ENCODE results near the gene RPSA.

DNA sequence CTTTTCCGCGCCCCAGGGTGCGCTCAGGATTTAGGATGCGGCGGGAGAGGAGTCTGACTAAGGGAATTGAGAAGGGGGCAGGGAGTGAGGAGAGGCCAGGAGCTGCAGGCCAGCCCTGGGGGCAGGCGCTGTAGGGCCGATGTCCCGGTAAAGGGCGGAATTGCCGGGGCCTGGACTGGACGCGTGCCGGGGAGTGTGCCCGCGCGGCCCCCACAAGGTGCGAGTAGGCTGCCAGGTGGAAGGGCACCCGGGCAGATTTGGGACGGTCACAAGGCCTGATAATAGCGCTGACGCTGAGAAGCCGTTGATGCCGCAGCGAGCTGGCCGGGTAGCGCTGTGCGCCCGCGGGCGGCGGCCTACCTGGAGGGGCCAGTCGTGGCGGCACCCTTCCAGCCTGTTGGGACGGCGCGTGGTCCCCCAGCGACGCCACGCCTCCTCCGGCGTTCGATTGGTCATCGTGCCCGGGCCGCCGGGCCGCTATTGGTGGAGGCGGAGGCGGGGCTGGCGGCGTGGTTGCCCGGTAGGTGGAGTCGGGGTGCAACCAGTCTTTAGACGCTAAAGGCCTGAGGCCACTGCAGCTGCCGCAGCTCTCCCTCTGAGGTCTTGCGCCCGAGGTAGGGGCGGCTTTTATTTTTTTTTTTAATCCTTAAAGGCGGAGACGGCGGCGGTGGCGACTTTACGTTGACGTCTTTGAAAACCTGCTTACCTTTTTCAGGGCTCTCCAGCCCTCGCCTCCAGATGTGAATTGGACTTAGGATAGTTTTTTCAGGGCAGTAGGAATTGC is 22.4 kb upstream of the RPSA start:
- peak; percentile 57; the same call in 1 of the 2 replicates for TF ChIP-seq ZSCAN29 (IDR thresholded peaks at IDR 0.05)
- TF ChIP-seq NCOA1 (IDR thresholded peaks at IDR 0.05; ENCODE audit: low read depth), result no peak
- no peak for TF ChIP-seq CLOCK (CRISPR knock-in tag; IDR thresholded peaks at IDR 0.05; ENCODE audit: borderline replicate concordance)
- TF ChIP-seq POLR2A (conservative IDR thresholded peaks at IDR 0.05), result peak; percentile 84
- no peak for TF ChIP-seq PATZ1 (CRISPR knock-in tag; IDR thresholded peaks at IDR 0.05; ENCODE audit: borderline replicate concordance)
- no peak for TF ChIP-seq POU5F1 (IDR thresholded peaks at IDR 0.05; ENCODE audit: borderline replicate concordance, low read depth, low read length, partially characterized antibody)
- TF ChIP-seq MYBL2 (IDR thresholded peaks at IDR 0.05; ENCODE audit: low read depth), result no peak
- TF ChIP-seq MYBL2 (CRISPR knock-in tag; IDR thresholded peaks at IDR 0.05; ENCODE audit: borderline replicate concordance), result no peak
- TF ChIP-seq CEBPZ (IDR thresholded peaks at IDR 0.05; ENCODE audit: borderline replicate concordance, low read depth, low read length), result no peak
- no peak for TF ChIP-seq CCAR2 (IDR thresholded peaks at IDR 0.05; ENCODE audit: low read depth, low read length)
- TF ChIP-seq MAFG (tag; conservative IDR thresholded peaks at IDR 0.05), result no peak
- TF ChIP-seq, protein P1, sequence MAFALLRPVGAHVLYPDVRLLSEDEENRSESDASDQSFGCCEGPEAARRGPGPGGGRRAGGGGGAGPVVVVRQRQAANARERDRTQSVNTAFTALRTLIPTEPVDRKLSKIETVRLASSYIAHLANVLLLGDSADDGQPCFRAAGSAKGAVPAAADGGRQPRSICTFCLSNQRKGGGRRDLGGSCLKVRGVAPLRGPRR (CRISPR knock-in tag; IDR thresholded peaks at IDR 0.05), result no peak
- TF ChIP-seq ZBTB26 (CRISPR knock-in tag; IDR thresholded peaks at IDR 0.05), result no peak
- TF ChIP-seq ZNF57 (CRISPR knock-in tag; IDR thresholded peaks at IDR 0.05), result no peak
